T47D (cell line): ENCODE data around the gene LRRC1.

Source experiments
- DNase-seq, 2 experiments: peaks; one replicate each; pipeline versions ENCODE4 v3.0.0 to v3.0.0-alpha.2; 2011 to 2012; ENCODE audit warnings: low read depth in 1 of 2, low spot score in 1 of 2
- JUND ChIP-seq: IDR thresholded peaks from 2 replicates; pipeline ENCODE4 v1.6.1; 2012; ENCODE audit warnings: low read depth
- in situ Hi-C: cut with HindIII; loops from 2 replicates; pipeline ENCODE4 v1.10.0; 2016; ENCODE audit warnings: low sequenced_read_pairs, low pct_unique_long_range_greater_than_20kb

Gene LRRC1

GRCh38 chr6:53828215-53828614 lies 33.4 kb downstream of the LRRC1 start:
- in situ Hi-C loops, result no loop called here
- DNase-seq, result no peak
- no peak for TF ChIP-seq JUND

- no peak for DNase-seq
- in situ Hi-C loops, result no loop called here
- TF ChIP-seq JUND, result no peak
Measured at GRCh38 chr6:53828966-53829697, 34.3 kb downstream of the LRRC1 start.

DNA sequence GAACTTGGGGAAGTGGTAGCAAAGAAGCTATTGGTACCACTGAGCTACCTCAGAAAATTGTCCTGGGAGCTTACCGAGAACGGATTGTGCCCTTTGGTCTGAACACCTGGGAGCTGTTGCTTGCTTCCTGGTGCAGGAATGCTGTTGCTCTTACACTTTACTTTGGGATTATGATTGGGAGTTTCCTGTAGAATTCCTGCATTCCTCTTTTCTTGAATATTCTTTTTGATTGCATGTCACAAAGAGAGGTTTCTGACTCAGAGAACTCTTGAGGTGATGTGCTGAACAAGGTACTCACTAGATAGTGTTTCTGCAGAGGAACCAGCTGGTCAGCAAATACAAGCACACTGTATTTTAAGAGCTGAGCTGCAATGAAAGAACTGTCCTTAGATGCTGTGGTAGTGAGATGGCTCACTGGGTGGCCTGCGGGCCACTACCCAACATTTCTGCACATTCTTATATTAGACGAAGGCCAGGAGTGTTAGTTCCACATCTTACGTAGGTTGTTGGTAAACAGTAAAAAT lies 35.0 kb downstream of the LRRC1 start:
- no peak for TF ChIP-seq JUND
- DNase-seq, result peak in 1 of 2 experiments; percentile 12
- in situ Hi-C loops, result no loop called here

- DNase-seq, result no peak
- in situ Hi-C loops, result no loop called here
- no peak for TF ChIP-seq JUND
Measured at GRCh38 chr6:53830366-53830765, 35.6 kb downstream of the LRRC1 start.

GRCh38 chr6:53831081-53831869 lies 36.5 kb downstream of the LRRC1 start:
- TF ChIP-seq JUND, result no peak
- in situ Hi-C loops, result no loop called here
- no peak for DNase-seq

- DNase-seq, result no peak
- no peak for TF ChIP-seq JUND
- in situ Hi-C loops, result no loop called here
Measured at GRCh38 chr6:53831936-53832660, 37.3 kb downstream of the LRRC1 start.

GRCh38 chr6:53833155-53833554 lies 38.4 kb downstream of the LRRC1 start:
- in situ Hi-C loops, result no loop called here
- TF ChIP-seq JUND, result no peak
- DNase-seq, result no peak

- in situ Hi-C loops, result no loop called here
Measured at GRCh38 chr6:53834132-53834531, 39.3 kb downstream of the LRRC1 start.

GRCh38 chr6:53837865-53838769 lies 43.3 kb downstream of the LRRC1 start:
- TF ChIP-seq JUND, result no peak
- no peak for DNase-seq
- in situ Hi-C loops, result no loop called here

More at GRCh38 chr6:53834132-53834531, 39.3 kb downstream of the LRRC1 start:
- no peak for DNase-seq
- no peak for TF ChIP-seq JUND

DNA sequence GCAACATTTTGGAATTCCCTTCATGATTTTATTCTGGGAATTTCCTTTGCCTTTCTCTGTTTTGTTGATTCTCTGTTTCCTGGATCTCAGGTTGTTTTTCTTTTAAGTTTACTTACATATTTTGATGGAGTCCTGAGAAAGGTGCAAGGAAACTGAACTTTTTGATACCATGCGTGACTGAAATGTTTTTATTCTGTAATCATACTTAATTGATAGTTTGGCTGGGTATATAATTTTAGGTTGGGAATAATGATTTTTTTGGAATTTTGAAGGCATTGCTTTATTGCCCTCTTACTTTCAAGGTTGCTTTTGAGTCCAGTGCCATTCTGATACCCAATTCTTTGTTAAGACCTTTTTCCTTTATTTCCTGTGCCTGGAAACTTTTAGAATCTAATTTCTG lies 45.2 kb downstream of the LRRC1 start:
- in situ Hi-C loops, result no loop called here

DNA sequence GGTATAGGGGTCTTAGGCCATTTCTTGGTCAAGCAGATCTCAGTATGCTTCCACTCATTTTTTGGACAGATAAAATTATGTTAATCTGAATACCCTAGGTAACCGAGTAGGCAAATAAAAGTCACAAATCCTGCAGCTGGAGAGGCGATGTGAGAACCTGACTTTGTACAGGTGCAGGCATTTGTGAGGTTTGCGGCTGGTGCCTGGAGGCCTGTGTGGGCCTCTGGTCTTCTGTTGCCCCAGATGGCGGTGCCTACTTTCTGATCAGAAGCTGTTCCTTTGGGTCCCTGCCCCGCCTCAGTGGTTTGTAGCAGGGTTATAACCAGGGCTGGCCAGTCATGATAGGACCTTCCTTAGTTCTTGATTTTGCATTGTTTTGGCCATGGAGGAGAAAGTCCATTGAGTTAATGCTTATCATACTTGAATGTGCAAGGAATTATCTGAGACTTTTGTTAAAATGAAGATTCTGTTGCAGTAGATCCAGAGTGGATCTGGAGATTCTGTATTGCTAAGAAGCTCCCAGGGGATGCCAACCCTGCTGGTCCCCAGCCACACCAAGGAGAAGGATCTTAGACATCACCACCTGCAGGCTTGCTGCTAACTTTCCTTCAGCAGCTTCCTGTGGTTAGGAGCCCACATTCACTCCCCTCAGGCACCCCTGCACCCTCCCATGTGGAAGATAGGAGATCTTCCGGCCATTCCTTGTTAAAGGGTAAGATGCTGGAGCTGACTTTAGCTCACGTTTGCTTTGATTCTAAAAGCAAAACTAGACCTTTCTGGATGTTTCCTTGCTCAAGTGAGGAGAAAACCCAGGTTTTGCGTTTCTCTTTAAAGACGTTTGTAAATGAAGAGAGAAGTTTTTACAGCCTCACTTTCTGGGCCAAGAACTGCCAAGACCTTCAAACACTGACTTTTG lies 50.7 kb downstream of the LRRC1 start:
- in situ Hi-C loops, result no loop called here
- DNase-seq, result no peak
- no peak for TF ChIP-seq JUND

More for the DNA sequence above, 45.2 kb downstream of the LRRC1 start:
- TF ChIP-seq JUND, result no peak
- DNase-seq, result no peak
